ENCODE results near the gene CCDC158.

The CCDC158 gene

DNA sequence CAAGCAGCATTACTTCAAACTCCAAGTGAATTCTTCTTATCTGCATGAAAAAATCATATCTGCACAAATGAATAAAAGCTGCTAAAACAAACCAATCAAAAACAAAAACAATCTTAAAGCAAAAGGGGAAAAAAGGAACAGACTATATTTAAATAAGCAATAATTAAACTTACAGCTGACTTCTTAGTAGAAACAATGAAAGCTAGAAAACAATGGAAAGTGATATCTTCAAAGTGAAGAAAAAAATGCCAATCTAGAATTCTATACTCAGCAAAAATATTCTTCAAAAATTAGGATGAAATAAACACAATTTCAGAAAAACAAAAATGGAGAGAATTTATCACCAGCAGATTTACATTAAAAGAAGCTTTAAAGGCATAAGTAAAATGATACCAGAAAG lies 94.4 kb downstream of the CCDC158 start:
- TF ChIP-seq, protein P1, sequence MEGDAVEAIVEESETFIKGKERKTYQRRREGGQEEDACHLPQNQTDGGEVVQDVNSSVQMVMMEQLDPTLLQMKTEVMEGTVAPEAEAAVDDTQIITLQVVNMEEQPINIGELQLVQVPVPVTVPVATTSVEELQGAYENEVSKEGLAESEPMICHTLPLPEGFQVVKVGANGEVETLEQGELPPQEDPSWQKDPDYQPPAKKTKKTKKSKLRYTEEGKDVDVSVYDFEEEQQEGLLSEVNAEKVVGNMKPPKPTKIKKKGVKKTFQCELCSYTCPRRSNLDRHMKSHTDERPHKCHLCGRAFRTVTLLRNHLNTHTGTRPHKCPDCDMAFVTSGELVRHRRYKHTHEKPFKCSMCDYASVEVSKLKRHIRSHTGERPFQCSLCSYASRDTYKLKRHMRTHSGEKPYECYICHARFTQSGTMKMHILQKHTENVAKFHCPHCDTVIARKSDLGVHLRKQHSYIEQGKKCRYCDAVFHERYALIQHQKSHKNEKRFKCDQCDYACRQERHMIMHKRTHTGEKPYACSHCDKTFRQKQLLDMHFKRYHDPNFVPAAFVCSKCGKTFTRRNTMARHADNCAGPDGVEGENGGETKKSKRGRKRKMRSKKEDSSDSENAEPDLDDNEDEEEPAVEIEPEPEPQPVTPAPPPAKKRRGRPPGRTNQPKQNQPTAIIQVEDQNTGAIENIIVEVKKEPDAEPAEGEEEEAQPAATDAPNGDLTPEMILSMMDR (IDR thresholded peaks at IDR 0.05), result no peak
- no peak for TF ChIP-seq ZFX (IDR thresholded peaks at IDR 0.05; ENCODE audit: borderline replicate concordance)
- H3K27ac ChIP-seq, result no peak overlapping the region

- no peak for TF ChIP-seq ZFX (IDR thresholded peaks at IDR 0.05; ENCODE audit: borderline replicate concordance)
- TF ChIP-seq, protein P1 (IDR thresholded peaks at IDR 0.05), result no peak
- no peak overlapping the region for H3K27ac ChIP-seq
These were observed 95.9 kb downstream of the CCDC158 start for GRCh38 chr4:76325072-76325471.

GRCh38 chr4:76322236-76322635 lies 98.7 kb downstream of the CCDC158 start:
- no peak overlapping the region for H3K27ac ChIP-seq
- TF ChIP-seq, protein P1 (IDR thresholded peaks at IDR 0.05), result no peak
- TF ChIP-seq ZFX (IDR thresholded peaks at IDR 0.05; ENCODE audit: borderline replicate concordance), result no peak

DNA sequence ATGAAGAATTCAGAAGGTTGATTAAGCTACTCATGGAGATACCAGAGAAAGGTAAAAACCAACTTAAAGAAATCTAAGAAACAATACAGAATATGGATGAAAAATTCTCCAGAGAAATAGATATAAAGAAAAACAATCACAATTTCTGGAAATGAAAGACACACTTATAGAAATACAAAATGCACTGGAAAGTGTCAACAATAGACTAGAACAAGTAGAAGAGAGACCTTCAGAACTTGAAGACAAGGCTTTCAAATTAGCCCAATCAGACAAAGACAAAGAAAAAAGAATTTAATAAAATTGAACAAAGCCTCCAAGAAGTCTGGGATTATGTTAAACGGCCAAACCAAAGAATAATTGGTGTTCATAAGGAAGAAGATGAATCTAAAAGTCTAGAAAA lies 104.8 kb downstream of the CCDC158 start:
- no peak overlapping the region for H3K27ac ChIP-seq
- no peak for TF ChIP-seq ZFX (IDR thresholded peaks at IDR 0.05; ENCODE audit: borderline replicate concordance)
- TF ChIP-seq, protein P1 (IDR thresholded peaks at IDR 0.05), result no peak

DNA sequence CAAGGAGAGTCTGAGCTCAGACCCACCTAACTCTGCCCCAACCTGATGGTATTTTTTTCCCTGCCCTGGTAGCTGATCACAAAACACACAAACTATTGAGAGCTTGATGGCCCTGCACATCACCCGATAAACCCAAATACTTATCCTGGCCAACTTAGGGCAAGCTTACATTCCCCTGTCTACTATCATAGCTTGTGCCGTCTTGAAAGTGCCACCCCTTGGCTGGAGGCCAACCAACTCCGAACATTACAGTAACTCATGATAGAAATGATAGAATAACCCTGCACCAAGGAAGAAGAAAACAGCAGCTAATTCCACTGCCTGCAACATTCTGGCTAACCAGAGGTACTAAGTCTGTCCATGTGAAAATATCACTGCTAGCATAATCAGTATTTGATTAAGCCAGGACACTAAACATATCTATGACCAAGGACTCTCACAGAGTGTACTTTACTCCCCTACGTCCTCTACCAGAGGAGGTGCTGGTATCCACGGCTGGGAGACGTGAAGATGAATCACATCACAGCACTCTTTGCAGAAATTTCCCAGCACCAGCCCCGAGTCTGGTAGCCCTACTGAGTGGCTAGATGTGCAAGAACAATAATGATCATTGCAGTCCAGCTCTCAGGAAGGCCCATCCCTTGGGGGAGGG lies 105.5 kb downstream of the CCDC158 start:
- no peak for TF ChIP-seq ZFX (IDR thresholded peaks at IDR 0.05; ENCODE audit: borderline replicate concordance)
- TF ChIP-seq, protein P1 (IDR thresholded peaks at IDR 0.05), result no peak
- H3K27ac ChIP-seq, result no peak overlapping the region

DNA sequence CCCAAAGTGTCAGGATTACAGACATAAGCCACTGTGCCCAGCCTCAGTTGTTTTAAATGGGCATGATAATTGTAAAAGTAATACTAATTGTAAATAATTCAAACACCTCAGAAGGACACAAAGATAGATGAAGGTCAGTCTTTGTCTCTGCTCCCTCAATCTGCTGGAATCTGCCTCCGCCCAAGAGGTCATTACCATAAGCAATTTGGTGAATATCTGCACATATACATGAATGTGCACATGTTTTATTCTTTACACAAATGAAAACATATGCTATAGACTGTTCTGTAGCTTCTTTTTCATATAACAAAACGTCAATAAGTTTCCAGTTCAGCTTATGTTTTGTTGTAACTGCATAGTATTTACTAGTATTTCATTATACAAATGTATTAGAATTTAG lies 107.4 kb downstream of the CCDC158 start:
- TF ChIP-seq, protein P1 (IDR thresholded peaks at IDR 0.05), result no peak
- no peak for TF ChIP-seq ZFX (IDR thresholded peaks at IDR 0.05; ENCODE audit: borderline replicate concordance)
- H3K27ac ChIP-seq, result no peak overlapping the region

DNA sequence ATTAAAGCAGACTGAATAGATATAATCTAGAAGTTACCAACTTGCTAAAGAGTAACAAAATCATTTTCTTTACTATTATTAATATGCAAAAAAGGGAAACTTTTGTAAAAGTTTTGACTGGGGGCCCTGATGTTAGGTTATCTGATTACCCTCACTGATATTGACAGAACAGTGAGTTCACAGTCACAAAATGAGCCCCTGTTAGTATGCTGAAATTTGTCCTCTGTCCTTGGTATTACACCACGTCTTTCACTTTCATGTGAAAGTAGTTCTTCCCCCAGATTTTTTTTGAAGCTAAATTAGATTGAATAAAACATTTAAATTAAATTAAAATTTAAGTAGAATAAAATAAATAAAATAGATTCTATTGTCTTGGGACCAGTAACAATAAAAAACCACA lies 108.5 kb downstream of the CCDC158 start:
- TF ChIP-seq, protein P1 (IDR thresholded peaks at IDR 0.05), result no peak
- no peak for TF ChIP-seq ZFX (IDR thresholded peaks at IDR 0.05; ENCODE audit: borderline replicate concordance)
- no peak overlapping the region for H3K27ac ChIP-seq
